Measurements from ENCODE around the gene BIRC2. TPM values are rescaled to one million over a fixed set of nuclear protein-coding genes. Genes with fewer than 3 reads are reported as not detected.

The BIRC2 gene
- total and polyA plus RNA-seq, 10 of the 15 experiments (the other 5 are each of a cell fraction or from before 2014, with no cell fraction given): 13.8 to 75.8 (median 26.5) TPM

GRCh38 chr11:102345904-102346303 lies 1.1 kb upstream of the BIRC2 start (continued):
- peak; percentile 87 for TF ChIP-seq MTA2 (IDR thresholded peaks at IDR 0.05; ENCODE audit: low read depth)
- TF ChIP-seq ZBTB40 (IDR thresholded peaks at IDR 0.05; ENCODE audit: borderline replicate concordance): no peak
- TF ChIP-seq IKZF1 (conservative IDR thresholded peaks at IDR 0.05): peak; percentile 97
- no peak for TF ChIP-seq MAX (IDR thresholded peaks at IDR 0.05; ENCODE audit: low read depth, low read length)
- no peak for TF ChIP-seq ATF7 (IDR thresholded peaks at IDR 0.05; ENCODE audit: low read depth)
- no peak for TF ChIP-seq SUZ12 (IDR thresholded peaks at IDR 0.05; ENCODE audit: unreplicated experiment)
- TF ChIP-seq TARDBP (IDR thresholded peaks at IDR 0.05; ENCODE audit: borderline replicate concordance): no peak
- TF ChIP-seq CHD2 (IDR thresholded peaks at IDR 0.05; ENCODE audit: borderline replicate concordance, low read depth, low read length): no peak
- no peak for TF ChIP-seq ASH2L (IDR thresholded peaks at IDR 0.05; ENCODE audit: borderline replicate concordance, low read depth)
- TF ChIP-seq SMC3 (IDR thresholded peaks at IDR 0.05; ENCODE audit: borderline replicate concordance, low read length): no peak
- TF ChIP-seq CREB1 (IDR thresholded peaks at IDR 0.05; ENCODE audit: low read depth): no peak
- no peak for TF ChIP-seq ZNF24 (IDR thresholded peaks at IDR 0.05)
- no peak for TF ChIP-seq ZZZ3 (IDR thresholded peaks at IDR 0.05; ENCODE audit: control insufficient read depth, insufficient read length, low read depth)
- TF ChIP-seq IRF3 (IDR thresholded peaks at IDR 0.05): no peak
- TF ChIP-seq BRCA1 (IDR thresholded peaks at IDR 0.05; ENCODE audit: low read depth, low read length): no peak
- peak; percentile 48; the same call in 1 of the 2 replicates for TF ChIP-seq TBL1XR1 (IDR thresholded peaks at IDR 0.05; ENCODE audit: low read depth, low read length)
- no peak for TF ChIP-seq TCF12 (IDR thresholded peaks at IDR 0.05; ENCODE audit: low read depth, low read length)
- TF ChIP-seq RAD21 (IDR thresholded peaks at IDR 0.05; ENCODE audit: insufficient read depth, low read depth, low read length): no peak
- no peak for TF ChIP-seq POLR2A (IDR thresholded peaks at IDR 0.05; ENCODE audit: low read depth, low read length)

All from GM12878 (cell line).